K562 (cell line): ENCODE data around the gene SLC35G2. TPM values are rescaled to one million over a fixed set of nuclear protein-coding genes. Genes with fewer than 3 reads are reported as not detected.

ENCODE experiments used
- ATF1 ChIP-seq, 2 experiments: fragments of 450-650 bp in 1 of 2; IDR thresholded peaks; 2 replicates each; pipeline ENCODE4 v1.6.1; 2016; ENCODE audit warnings: missing compliant biosample characterization in 1 of 2, missing genetic modification characterization in 1 of 2
- C11orf30 ChIP-seq: fragments of 450-650 bp; IDR thresholded peaks from 2 replicates; pipeline ENCODE4 v1.6.1; 2016; ENCODE audit warnings: low read depth, mild to moderate bottlenecking
- EP300 ChIP-seq: IDR thresholded peaks from 2 replicates; pipeline ENCODE4 v1.6.1; 2012; ENCODE audit warnings: low read length, improper control_type of control experiment
- ERF ChIP-seq: fragments of 450-650 bp; formaldehyde crosslinking; IDR thresholded peaks from 2 replicates; pipeline ENCODE4 v1.4.0; 2020; ENCODE audit warnings: mild to moderate bottlenecking, mixed read lengths
- FOSL1 ChIP-seq: fragments of 200-800 bp; sonication (Bioruptor generic); conservative IDR thresholded peaks from 2 replicates; pipeline ENCODE4 v1.6.1; 2016; ENCODE audit warnings: missing genetic modification characterization, missing compliant biosample characterization
- HDAC1 ChIP-seq, 2 experiments: fragments of 450-650 bp; IDR thresholded peaks; 2 replicates each; pipeline ENCODE4 v1.6.1; 2016 to 2017; ENCODE audit warnings: inconsistent platforms in 1 of 2, mild to moderate bottlenecking in 1 of 2, moderate library complexity in 1 of 2
- HMG20A ChIP-seq: fragments of 450-650 bp; formaldehyde crosslinking; conservative IDR thresholded peaks from 2 replicates; pipeline ENCODE4 v1.4.0; 2020; ENCODE audit warnings: mild to moderate bottlenecking, mixed read lengths
- ILK ChIP-seq: fragments of 450-650 bp; IDR thresholded peaks from 2 replicates; pipeline ENCODE4 v1.6.1; 2016; ENCODE audit warnings: missing genetic modification characterization, low read depth, mild to moderate bottlenecking, missing compliant biosample characterization, moderate library complexity, borderline replicate concordance
- JUN ChIP-seq, 2 experiments: sonication (generic) in 1 of 2; formaldehyde crosslinking in 1 of 2; IDR thresholded peaks; 2 replicates each; pipeline versions ENCODE4 v1.6.1 to v1.8.0; 2012 to 2022; ENCODE audit warnings: borderline replicate concordance in 2 of 2, mild to moderate bottlenecking in 2 of 2, improper control_type of control experiment in 1 of 2, low read depth in 1 of 2, low read length in 1 of 2, missing genetic modification reagents in 1 of 2
- JUND ChIP-seq, 2 experiments: IDR thresholded peaks; 2 replicates in 1 of 2; 3 replicates in 1 of 2; pipeline ENCODE4 v1.6.1; 2011; ENCODE audit warnings: borderline replicate concordance in 2 of 2, low read depth in 2 of 2, low read length in 2 of 2, improper control_type of control experiment in 1 of 2, missing biosample characterization in 1 of 2, missing genetic modification characterization in 1 of 2, missing genetic modification reagents in 1 of 2
- MCM5 ChIP-seq: fragments of 450-650 bp; IDR thresholded peaks from 2 replicates; pipeline ENCODE4 v1.6.1; 2016; ENCODE audit warnings: low read depth
- NFE2 ChIP-seq: IDR thresholded peaks from 2 replicates; pipeline ENCODE4 v1.6.1; 2014; ENCODE audit warnings: antibody characterized with exemption, low read depth
- POLR2G ChIP-seq: fragments of 200-400 bp; formaldehyde crosslinking; IDR thresholded peaks from 2 replicates; pipeline ENCODE4 v1.6.1; 2017; ENCODE audit warnings: low read depth, mild to moderate bottlenecking, antibody characterized with exemption, low read length, moderate library complexity
- RFX5 ChIP-seq: IDR thresholded peaks from 2 replicates; pipeline ENCODE4 v1.6.1; 2011; ENCODE audit warnings: low read depth, mild to moderate bottlenecking, improper control_type of control experiment, low read length
- SMAD4 ChIP-seq: fragments of 250-450 bp; sonication (Bioruptor Pico); conservative IDR thresholded peaks from 2 replicates; pipeline ENCODE4 v1.8.0; 2021; ENCODE audit warnings: inconsistent platforms, mild to moderate bottlenecking, moderate library complexity
- TRIM28 ChIP-seq: fragments of 450-650 bp; IDR thresholded peaks from 2 replicates; pipeline ENCODE4 v1.6.1; 2017
- ZBTB7A ChIP-seq: IDR thresholded peaks from 2 replicates; pipeline ENCODE4 v1.6.1; 2011; ENCODE audit warnings: low read depth, mild to moderate bottlenecking, low read length, moderate library complexity, borderline replicate concordance; ENCODE audit not compliant: control insufficient read depth
- ZKSCAN8 ChIP-seq: fragments of 200-800 bp; sonication (Bioruptor generic); IDR thresholded peaks from 2 replicates; pipeline ENCODE4 v1.6.1; 2016; ENCODE audit warnings: missing genetic modification characterization, missing compliant biosample characterization
- ZNF146 ChIP-seq: IDR thresholded peaks from one replicate; pipeline ENCODE4 v1.6.1; 2018; ENCODE audit warnings: missing compliant biosample characterization; ENCODE audit not compliant: unreplicated experiment
- ZNF431 ChIP-seq: sonication (generic); formaldehyde crosslinking; IDR thresholded peaks from 2 replicates; pipeline ENCODE4 v1.8.0; 2022; ENCODE audit warnings: mild to moderate bottlenecking, missing genetic modification reagents
- polyA plus RNA-seq, 8 experiments: library from polyadenylated mRNA; depleted of rRNA in 4 of 8; stranded (reverse) in 5 of 8; unstranded in 3 of 8; fragments of >200 nt; fragmentation: Nextera tagmentation in 2 of 8; fragmentation: Illumina TruSeq in 1 of 8; extraction: Ambion mirVana in 2 of 8; extraction: Trizol in 1 of 8; gene quantifications; 2 replicates each; pipeline versions ENCODE4 v1.2.1 to v1.2.3, GENCODE V29; 2011 to 2014; ENCODE audit warnings: inconsistent platforms in 1 of 8, missing spikeins in 1 of 8
- total RNA-seq, 7 experiments: library from RNA; depleted of rRNA in 6 of 7; stranded (reverse); fragments of >200 nt in 6 of 7; fragmentation: Illumina TruSeq in 2 of 7; extraction: Trizol in 2 of 7; gene quantifications; 2 replicates each; pipeline versions ENCODE4 v1.2.1 to v1.2.3, GENCODE V29; 2011 to 2021; ENCODE audit warnings: low replicate concordance in 1 of 7
- TF ChIP-seq, protein P1 (sequence below): fragments of 450-650 bp; formaldehyde crosslinking; IDR thresholded peaks from 2 replicates; pipeline ENCODE4 v1.4.0; 2020; ENCODE audit warnings: mild to moderate bottlenecking
- TF ChIP-seq, protein P2 (sequence below): sonication (generic); IDR thresholded peaks from 2 replicates; pipeline ENCODE4 v1.6.1; 2016
- TF ChIP-seq, protein P3 (sequence below): fragments of 250-450 bp; sonication (Bioruptor Pico); IDR thresholded peaks from 2 replicates; pipeline ENCODE4 v1.4.0; 2020; ENCODE audit warnings: mild to moderate bottlenecking, moderate library complexity
- TF ChIP-seq, protein P4 (sequence below): fragments of 250-450 bp; sonication (Bioruptor Pico); IDR thresholded peaks from 2 replicates; pipeline ENCODE4 v1.9.0; 2021; ENCODE audit warnings: mild to moderate bottlenecking, inconsistent platforms

The SLC35G2 gene
- total and polyA plus RNA-seq, 9 of the 15 experiments (the other 6 are each of a cell fraction or from before 2014, with no cell fraction given) = 2.6 to 5.9 (median 3.2) TPM

GRCh38 chr3:136840252-136840651 is 21.3 kb downstream of the SLC35G2 start (continued):
- TF ChIP-seq HMG20A (no peak), ZNF146 (no peak), POLR2G (no peak), ZNF431 (no peak), FOSL1 (tag) (peak; percentile 70), HDAC1 (IDR thresholded peaks at IDR 0.05) (peak; percentile 29 to 88; a peak in 2 of 4 replicates), RFX5 (no peak), MCM5 (no peak), ZBTB7A (no peak), JUN (IDR thresholded peaks at IDR 0.05; ENCODE audit: borderline replicate concordance, low read depth, low read length) (peak; percentile 26; the same call in 1 of the 2 replicates), JUN (CRISPR knock-in tag; IDR thresholded peaks at IDR 0.05; ENCODE audit: borderline replicate concordance) (no peak), C11orf30 (peak; percentile 57), TRIM28 (no peak), ZKSCAN8 (CRISPR knock-in tag) (no peak), ERF (no peak), ILK (no peak), JUND (IDR thresholded peaks at IDR 0.05; ENCODE audit: borderline replicate concordance, low read depth, low read length) (peak; percentile 83), JUND (tag; IDR thresholded peaks at IDR 0.05; ENCODE audit: borderline replicate concordance, low read depth, low read length) (peak; percentile 74; the same call in 1 of the 3 replicates), SMAD4 (CRISPR knock-in tag) (no peak), NFE2 (peak; percentile 59), ATF1 (CRISPR knock-in tag; IDR thresholded peaks at IDR 0.05) (no peak), ATF1 (tag; IDR thresholded peaks at IDR 0.05) (no peak), EP300 (peak; percentile 87)
- TF ChIP-seq, protein P1, sequence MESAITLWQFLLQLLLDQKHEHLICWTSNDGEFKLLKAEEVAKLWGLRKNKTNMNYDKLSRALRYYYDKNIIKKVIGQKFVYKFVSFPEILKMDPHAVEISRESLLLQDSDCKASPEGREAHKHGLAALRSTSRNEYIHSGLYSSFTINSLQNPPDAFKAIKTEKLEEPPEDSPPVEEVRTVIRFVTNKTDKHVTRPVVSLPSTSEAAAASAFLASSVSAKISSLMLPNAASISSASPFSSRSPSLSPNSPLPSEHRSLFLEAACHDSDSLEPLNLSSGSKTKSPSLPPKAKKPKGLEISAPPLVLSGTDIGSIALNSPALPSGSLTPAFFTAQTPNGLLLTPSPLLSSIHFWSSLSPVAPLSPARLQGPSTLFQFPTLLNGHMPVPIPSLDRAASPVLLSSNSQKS (CRISPR knock-in tag) = no peak
- TF ChIP-seq, protein P2, sequence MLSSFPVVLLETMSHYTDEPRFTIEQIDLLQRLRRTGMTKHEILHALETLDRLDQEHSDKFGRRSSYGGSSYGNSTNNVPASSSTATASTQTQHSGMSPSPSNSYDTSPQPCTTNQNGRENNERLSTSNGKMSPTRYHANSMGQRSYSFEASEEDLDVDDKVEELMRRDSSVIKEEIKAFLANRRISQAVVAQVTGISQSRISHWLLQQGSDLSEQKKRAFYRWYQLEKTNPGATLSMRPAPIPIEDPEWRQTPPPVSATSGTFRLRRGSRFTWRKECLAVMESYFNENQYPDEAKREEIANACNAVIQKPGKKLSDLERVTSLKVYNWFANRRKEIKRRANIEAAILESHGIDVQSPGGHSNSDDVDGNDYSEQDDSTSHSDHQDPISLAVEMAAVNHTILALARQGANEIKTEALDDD = no peak
- TF ChIP-seq, protein P3, sequence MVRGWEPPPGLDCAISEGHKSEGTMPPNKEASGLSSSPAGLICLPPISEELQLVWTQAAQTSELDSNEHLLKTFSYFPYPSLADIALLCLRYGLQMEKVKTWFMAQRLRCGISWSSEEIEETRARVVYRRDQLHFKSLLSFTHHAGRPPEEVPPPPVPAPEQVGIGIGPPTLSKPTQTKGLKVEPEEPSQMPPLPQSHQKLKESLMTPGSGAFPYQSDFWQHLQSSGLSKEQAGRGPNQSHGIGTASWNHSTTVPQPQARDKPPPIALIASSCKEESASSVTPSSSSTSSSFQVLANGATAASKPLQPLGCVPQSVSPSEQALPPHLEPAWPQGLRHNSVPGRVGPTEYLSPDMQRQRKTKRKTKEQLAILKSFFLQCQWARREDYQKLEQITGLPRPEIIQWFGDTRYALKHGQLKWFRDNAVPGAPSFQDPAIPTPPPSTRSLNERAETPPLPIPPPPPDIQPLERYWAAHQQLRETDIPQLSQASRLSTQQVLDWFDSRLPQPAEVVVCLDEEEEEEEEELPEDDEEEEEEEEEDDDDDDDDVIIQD (CRISPR knock-in tag) = no peak
- TF ChIP-seq, protein P4, sequence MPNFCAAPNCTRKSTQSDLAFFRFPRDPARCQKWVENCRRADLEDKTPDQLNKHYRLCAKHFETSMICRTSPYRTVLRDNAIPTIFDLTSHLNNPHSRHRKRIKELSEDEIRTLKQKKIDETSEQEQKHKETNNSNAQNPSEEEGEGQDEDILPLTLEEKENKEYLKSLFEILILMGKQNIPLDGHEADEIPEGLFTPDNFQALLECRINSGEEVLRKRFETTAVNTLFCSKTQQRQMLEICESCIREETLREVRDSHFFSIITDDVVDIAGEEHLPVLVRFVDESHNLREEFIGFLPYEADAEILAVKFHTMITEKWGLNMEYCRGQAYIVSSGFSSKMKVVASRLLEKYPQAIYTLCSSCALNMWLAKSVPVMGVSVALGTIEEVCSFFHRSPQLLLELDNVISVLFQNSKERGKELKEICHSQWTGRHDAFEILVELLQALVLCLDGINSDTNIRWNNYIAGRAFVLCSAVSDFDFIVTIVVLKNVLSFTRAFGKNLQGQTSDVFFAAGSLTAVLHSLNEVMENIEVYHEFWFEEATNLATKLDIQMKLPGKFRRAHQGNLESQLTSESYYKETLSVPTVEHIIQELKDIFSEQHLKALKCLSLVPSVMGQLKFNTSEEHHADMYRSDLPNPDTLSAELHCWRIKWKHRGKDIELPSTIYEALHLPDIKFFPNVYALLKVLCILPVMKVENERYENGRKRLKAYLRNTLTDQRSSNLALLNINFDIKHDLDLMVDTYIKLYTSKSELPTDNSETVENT (CRISPR knock-in tag) = no peak
